Right lobe of liver (tissue), 6 donors: Measurements from ENCODE around the gene SMIM22. TPM values are rescaled to one million over a fixed set of nuclear protein-coding genes. Genes with fewer than 3 reads are reported as not detected.

ENCODE experiments used
- ATAC-seq, 4 donors: fragments of 200-7000 bp; cut with Tn5 transposase; one replicate each; pipeline ENCODE4 v1.9.1; 2020; ENCODE audit warnings: mild to moderate bottlenecking in 4 of 4, moderate library complexity in 4 of 4
- DNase-seq, 3 donors: peaks; one replicate each; pipeline ENCODE4 v3.0.0-alpha.2; 2020
- H3K27ac ChIP-seq, 3 donors: fragments of 200-600 bp; one replicate each; pipeline ENCODE4 v1.8.0; 2022
- H3K27me3 ChIP-seq, 2 donors: fragments of 200-600 bp; one replicate each; pipeline ENCODE4 v1.8.0; 2022
- H3K36me3 ChIP-seq, 4 donors: fragments of 200-600 bp; sonication (generic) in 1 of 4; one replicate each; pipeline versions ENCODE4 v1.5.1 to v1.8.0; 2017 to 2022; ENCODE audit warnings: control low read depth in 1 of 4
- H3K4me1 ChIP-seq, 4 donors: fragments of 200-600 bp; sonication (generic) in 1 of 4; one replicate each; pipeline versions ENCODE4 v1.5.1 to v1.8.0; 2017 to 2022; ENCODE audit warnings: control low read depth in 1 of 4
- H3K4me3 ChIP-seq, 3 donors: fragments of 200-600 bp; one replicate each; pipeline ENCODE4 v1.8.0; 2022
- H3K9me3 ChIP-seq, 4 donors: fragments of 200-600 bp; sonication (generic) in 1 of 4; one replicate each; pipeline versions ENCODE4 v1.5.1 to v1.8.0; 2017 to 2022; ENCODE audit warnings: control low read depth in 1 of 4
- POLR2A ChIP-seq: fragments of 450-650 bp; IDR thresholded peaks from one replicate; pipeline ENCODE4 v1.6.1; 2017; ENCODE audit warnings: antibody characterized with exemption, mild to moderate bottlenecking
- WGBS: methylation state at CpG from one replicate; pipeline ENCODE4 v1.1.6; 2018; ENCODE audit warnings: low coverage, low lambda C conversion rate; ENCODE audit not compliant: insufficient coverage; ENCODE audit errors: missing lambda C conversion rate; 5-methylcytosine and 5-hydroxymethylcytosine counted together
- intact Hi-C, 2 donors: fragments of 100-400 bp; cut with DNase I; formaldehyde crosslinking; loops; one replicate each; pipeline versions ENCODE4 v1.11.2 to v1.14.1; 2022
- total RNA-seq, 6 experiments: library from RNA; depleted of rRNA in 2 of 6; stranded (reverse); fragments of >200 nt in 2 of 6; fragmentation: NEBNext Ultra II Directional in 3 of 6; extraction: Animal tissue kit (Norgen Biotek cat#: 25700) in 3 of 6; gene quantifications; one replicate each; pipeline versions ENCODE4 v1.1.0 to v1.2.4, GENCODE V29; 2016 to 2023
- TF ChIP-seq, protein P1 (sequence below), 4 donors: fragments of 200-600 bp in 3 of 4; fragments of 450-650 bp in 1 of 4; IDR thresholded peaks; one replicate each; pipeline versions ENCODE4 v1.5.1 to v1.8.0; 2016 to 2022; ENCODE audit warnings: antibody characterized with exemption in 4 of 4, mild to moderate bottlenecking in 2 of 4
- donor health status: DM: no; HTN: yes; CAD: no.
- donor health status: DM: no; HTN: no; CAD: no.
- donor health status: DM: no; HTN: no; CAD: no.
- donor health status: DM: no; HTN: yes; CAD: no.
- donor health status: DM: no; HTN: yes; CAD: no.

The SMIM22 gene
- total RNA-seq, 6 experiments from 2014 or later: 0.44 to 0.95 TPM; not detected in 4

DNA sequence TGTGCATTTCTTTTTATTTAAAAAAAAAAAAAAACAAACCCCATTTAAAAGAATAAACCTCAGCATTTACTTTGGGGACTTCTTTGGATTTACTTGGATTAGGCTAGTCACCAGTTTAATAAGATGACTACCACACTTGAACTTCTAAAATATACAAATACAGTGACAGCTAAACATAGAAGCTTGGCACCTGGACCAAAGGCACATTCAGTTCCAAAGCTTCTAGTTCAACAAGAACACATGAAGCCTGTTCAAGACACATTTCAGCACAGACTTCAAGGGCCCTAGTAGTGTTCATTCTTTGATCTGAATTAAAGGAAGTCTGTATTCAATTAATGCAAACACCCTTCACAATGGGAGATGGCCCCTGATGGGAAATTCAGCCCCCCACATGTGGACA lies 18.9 kb downstream of the SMIM22 start:
- no peak for TF ChIP-seq POLR2A
- TF ChIP-seq, protein P1, sequence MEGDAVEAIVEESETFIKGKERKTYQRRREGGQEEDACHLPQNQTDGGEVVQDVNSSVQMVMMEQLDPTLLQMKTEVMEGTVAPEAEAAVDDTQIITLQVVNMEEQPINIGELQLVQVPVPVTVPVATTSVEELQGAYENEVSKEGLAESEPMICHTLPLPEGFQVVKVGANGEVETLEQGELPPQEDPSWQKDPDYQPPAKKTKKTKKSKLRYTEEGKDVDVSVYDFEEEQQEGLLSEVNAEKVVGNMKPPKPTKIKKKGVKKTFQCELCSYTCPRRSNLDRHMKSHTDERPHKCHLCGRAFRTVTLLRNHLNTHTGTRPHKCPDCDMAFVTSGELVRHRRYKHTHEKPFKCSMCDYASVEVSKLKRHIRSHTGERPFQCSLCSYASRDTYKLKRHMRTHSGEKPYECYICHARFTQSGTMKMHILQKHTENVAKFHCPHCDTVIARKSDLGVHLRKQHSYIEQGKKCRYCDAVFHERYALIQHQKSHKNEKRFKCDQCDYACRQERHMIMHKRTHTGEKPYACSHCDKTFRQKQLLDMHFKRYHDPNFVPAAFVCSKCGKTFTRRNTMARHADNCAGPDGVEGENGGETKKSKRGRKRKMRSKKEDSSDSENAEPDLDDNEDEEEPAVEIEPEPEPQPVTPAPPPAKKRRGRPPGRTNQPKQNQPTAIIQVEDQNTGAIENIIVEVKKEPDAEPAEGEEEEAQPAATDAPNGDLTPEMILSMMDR (IDR thresholded peaks at IDR 0.05): no peak
- no peak overlapping the region for H3K4me3 ChIP-seq
- H3K27me3 ChIP-seq: no peaks in the 10 kb centered on the region
- ATAC-seq (no peak), DNase-seq (no peak)
- intact Hi-C loops: no loop called here
- H3K36me3 ChIP-seq: peaks cover 0 to 60% (median 21%) of the 10 kb centered on the region in 4 donors
- peaks cover 0 to 10% (median 0%) of the 10 kb centered on the region in 4 donors for H3K4me1 ChIP-seq
- no peaks in the 10 kb centered on the region for H3K9me3 ChIP-seq
- no peak overlapping the region for H3K27ac ChIP-seq

DNA sequence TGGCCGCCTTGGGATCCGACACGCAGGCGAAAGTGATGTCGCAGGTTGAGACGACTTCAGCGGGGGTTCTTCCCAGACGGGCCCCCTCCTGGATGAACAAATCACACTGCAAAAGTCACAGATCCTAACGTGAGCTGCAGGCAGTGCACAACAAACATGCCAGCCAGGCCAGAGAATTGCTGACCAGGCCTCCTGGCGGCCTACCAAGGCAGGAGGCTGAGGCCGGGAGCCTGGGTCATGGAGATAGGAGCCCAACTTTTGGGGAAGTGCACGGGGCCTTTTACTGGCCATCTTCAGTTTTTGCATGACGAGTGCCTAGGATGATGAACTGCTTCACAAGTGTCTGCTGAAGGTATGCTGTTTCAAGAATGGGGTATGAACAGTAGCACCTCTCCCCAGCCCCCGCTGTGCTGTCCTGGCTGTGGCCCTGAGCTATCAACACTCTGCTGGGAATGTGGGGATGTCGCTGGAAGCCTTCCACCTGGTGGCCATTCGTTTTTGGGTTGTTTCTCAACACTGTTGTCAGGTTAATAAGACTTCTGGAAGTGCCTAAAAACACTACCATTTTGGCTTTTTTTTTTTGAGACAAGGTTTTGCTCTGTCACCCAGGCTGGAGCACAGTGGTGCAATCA lies 19.5 kb downstream of the SMIM22 start:
- peaks cover 0 to 59% (median 18%) of the 10 kb centered on the region in 4 donors for H3K36me3 ChIP-seq
- no peak overlapping the region for H3K4me3 ChIP-seq
- no peaks in the 10 kb centered on the region for H3K9me3 ChIP-seq
- 19% methylated on average over 5 of the region's 16 CpGs for WGBS
- intact Hi-C loops: no loop called here
- no peak overlapping the region for H3K27ac ChIP-seq
- H3K27me3 ChIP-seq: no peaks in the 10 kb centered on the region
- TF ChIP-seq, protein P1 (IDR thresholded peaks at IDR 0.05): peak in 2 of 4 donors; percentile 6 to 19
- no peak for TF ChIP-seq POLR2A
- DNase-seq (peak in 2 of 3 donors; percentile 63 to 67), ATAC-seq (peak; percentile 35 to 85 (median 58))
- peaks cover 0 to 10% (median 0%) of the 10 kb centered on the region in 4 donors for H3K4me1 ChIP-seq

DNA sequence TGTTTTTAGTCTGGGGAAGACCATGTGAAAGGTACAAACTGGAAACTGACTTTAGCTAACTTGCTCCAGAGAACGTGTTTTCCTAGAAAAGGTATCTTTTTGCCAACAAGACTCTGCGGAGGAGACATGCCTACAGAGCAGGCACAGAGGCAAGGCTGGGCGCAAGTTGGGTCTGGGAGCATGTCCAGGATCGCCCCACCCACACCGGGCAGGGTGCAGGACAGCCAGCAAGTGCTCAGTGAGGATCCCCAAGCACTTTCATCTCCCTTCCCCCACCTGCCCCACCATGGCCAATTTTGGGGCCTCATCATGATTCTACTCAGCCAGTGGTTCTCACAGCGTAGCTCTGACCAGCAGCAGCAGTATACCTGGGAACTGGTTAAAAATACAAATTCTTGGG lies 25.5 kb downstream of the SMIM22 start:
- DNase-seq (no peak), ATAC-seq (no peak)
- no peak overlapping the region for H3K4me3 ChIP-seq
- peaks cover 0 to 68% (median 28%) of the 10 kb centered on the region in 4 donors for H3K36me3 ChIP-seq
- 93% methylated on average over 3 of the region's 6 CpGs for WGBS
- no peaks in the 10 kb centered on the region for H3K9me3 ChIP-seq
- H3K27ac ChIP-seq: no peak overlapping the region
- H3K4me1 ChIP-seq: peaks cover 0 to 4% (median 0%) of the 10 kb centered on the region in 4 donors
- intact Hi-C loops: no loop called here
- TF ChIP-seq POLR2A: no peak
- TF ChIP-seq, protein P1 (IDR thresholded peaks at IDR 0.05): no peak
- no peaks in the 10 kb centered on the region for H3K27me3 ChIP-seq

DNA sequence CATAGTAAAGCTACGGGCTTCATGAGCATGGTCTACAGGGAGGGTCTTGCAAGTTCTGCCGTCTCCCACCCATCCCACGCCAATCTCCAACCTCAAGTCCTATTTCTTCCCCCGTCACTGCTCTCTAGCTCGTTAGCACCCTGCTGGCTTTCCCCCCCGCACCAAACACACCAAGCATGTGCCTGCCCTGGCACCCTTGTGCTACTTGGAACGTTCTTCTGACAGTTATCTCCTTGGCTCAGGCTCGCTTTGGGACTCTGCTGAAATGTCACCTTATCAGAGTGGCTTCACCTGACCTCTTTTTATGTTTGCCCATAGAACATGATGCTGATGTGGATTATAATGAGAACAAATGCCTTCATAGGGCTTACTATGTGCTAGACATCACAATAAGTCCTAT lies 30.0 kb downstream of the SMIM22 start:
- no peak for TF ChIP-seq POLR2A
- TF ChIP-seq, protein P1 (IDR thresholded peaks at IDR 0.05): no peak
- ATAC-seq: no peak
- no peak overlapping the region for H3K27ac ChIP-seq
- H3K4me3 ChIP-seq: no peak overlapping the region
- no peak for DNase-seq
- H3K27me3 ChIP-seq: no peaks in the 10 kb centered on the region
- 83% methylated on average over 7 of the region's 8 CpGs for WGBS
- H3K4me1 ChIP-seq: no peaks in the 10 kb centered on the region
- peaks cover 0 to 87% (median 40%) of the 10 kb centered on the region in 4 donors for H3K36me3 ChIP-seq
- H3K9me3 ChIP-seq: no peaks in the 10 kb centered on the region
- intact Hi-C loops: no loop called here
